Measurements from ENCODE around the gene IL27RA.

DNA sequence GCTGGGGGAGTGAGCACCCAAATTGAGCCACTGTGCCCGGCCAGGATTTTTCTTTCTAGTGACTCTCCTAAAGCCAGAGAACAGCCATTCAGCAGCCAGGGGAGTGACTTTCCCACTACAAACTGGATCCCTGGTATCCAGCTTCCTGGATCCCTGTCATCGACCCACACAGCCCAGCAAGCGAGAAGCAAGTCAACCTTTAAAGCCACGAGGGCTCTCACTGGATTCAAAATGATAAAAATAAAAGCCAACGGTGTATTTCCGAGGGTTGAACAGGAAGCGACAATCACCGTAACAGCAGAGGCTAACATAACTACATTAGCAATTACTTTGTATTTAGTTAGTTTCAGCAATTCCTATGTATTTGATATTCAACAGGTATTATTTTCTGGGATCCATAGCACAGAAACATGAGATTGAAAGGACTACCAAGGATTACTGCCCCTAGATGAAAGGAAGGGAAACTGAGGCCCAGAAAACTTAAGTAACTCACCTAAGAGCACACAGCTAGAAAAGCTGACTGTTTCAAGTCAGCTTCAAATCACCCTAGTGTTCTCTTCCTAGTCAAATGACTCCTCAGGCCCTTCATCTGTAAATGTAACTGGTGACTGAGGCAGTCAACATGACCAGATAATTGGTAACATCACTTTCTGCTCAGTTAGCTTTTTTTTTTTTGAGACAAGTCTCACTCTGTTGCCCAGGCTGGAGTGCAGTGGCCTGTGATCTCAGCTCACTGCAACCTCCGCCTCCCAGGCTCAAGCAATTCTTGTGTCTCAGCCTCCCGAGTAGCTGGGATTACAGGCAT is 28.1 kb upstream of the IL27RA start:
- TF ChIP-seq, protein P1, sequence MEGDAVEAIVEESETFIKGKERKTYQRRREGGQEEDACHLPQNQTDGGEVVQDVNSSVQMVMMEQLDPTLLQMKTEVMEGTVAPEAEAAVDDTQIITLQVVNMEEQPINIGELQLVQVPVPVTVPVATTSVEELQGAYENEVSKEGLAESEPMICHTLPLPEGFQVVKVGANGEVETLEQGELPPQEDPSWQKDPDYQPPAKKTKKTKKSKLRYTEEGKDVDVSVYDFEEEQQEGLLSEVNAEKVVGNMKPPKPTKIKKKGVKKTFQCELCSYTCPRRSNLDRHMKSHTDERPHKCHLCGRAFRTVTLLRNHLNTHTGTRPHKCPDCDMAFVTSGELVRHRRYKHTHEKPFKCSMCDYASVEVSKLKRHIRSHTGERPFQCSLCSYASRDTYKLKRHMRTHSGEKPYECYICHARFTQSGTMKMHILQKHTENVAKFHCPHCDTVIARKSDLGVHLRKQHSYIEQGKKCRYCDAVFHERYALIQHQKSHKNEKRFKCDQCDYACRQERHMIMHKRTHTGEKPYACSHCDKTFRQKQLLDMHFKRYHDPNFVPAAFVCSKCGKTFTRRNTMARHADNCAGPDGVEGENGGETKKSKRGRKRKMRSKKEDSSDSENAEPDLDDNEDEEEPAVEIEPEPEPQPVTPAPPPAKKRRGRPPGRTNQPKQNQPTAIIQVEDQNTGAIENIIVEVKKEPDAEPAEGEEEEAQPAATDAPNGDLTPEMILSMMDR (conservative IDR thresholded peaks at IDR 0.05): no peak
- TF ChIP-seq EZH2 (IDR thresholded peaks at IDR 0.05; ENCODE audit: low read depth): no peak
